ENCODE results near the gene FAM89A. TPM values are rescaled to one million over a fixed set of nuclear protein-coding genes. Genes with fewer than 3 reads are reported as not detected.

Gene FAM89A
- total RNA-seq, 1 experiment from 2014 or later = 0.24 TPM

DNA sequence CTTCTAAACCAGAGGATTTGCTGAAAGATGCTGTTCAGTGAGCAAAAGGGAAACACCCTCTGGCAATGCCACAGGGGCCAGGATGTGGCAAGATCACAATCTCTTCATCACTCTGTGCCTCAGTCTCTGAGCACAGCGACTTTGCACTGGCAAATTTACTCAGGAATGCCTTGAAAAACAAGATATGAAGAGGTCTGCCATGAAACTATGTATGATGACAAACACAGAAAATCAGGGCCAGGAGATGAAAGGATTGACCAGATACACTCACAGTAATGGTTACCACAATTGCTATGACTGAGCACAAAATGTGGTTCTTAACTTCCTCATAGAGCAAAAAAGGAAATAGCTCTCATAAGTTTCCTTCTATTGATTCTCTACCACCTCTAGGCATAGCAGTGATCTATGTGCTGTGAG, 67.2 kb downstream of the FAM89A start:
- POLR2A ChIA-PET (ENCODE audit: unreplicated experiment) = interaction anchor here (0.5 kb wide), 1 partner anchor 104 kb away, joined by 6 read pairs; no protein-coding TSS in a partner anchor
- Histone ChIP-seq H4K20me1 (ENCODE audit: insufficient read depth) (no peaks in the 10 kb centered on the region), H2AFZ (no peak overlapping the region), H3K4me3 (no peak overlapping the region), H3K27me3 (ENCODE audit: insufficient read depth, low read depth) (no peaks in the 10 kb centered on the region), H3K4me1 (replicated peaks; ENCODE audit: insufficient read depth) (peaks cover 12% of the 10 kb centered on the region), H3K4me2 (no peak overlapping the region), H3K9me2 (ENCODE audit: insufficient read depth) (no peaks in the 10 kb centered on the region), H3K36me3 (ENCODE audit: low read depth) (no peaks in the 10 kb centered on the region; the same call in 1 of the 2 replicates), H3K27ac (peak overlapping the region; percentile 30; the same call in 1 of the 2 replicates), H3K9me3 (ENCODE audit: insufficient read depth, low read depth) (no peaks in the 10 kb centered on the region), H3F3A (ENCODE audit: insufficient read depth, low read depth) (peaks cover 6% of the 10 kb centered on the region; the same call in 1 of the 2 replicates), H3K79me2 (ENCODE audit: low read depth) (peaks cover 23% of the 10 kb centered on the region)
- intact Hi-C loops (cut with micrococcal nuclease; ENCODE audit: unreplicated experiment) = no loop called here
- BruUV-seq (replicated peaks) = no TSS peak
- DNase-seq = peak in 1 of 2 experiments; percentile 55
- CTCF ChIA-PET = interaction anchor here (0.6 kb wide), 1 partner anchor 1944 kb away, joined by 3 read pairs; no protein-coding TSS in a partner anchor
- TF ChIP-seq, protein P1, sequence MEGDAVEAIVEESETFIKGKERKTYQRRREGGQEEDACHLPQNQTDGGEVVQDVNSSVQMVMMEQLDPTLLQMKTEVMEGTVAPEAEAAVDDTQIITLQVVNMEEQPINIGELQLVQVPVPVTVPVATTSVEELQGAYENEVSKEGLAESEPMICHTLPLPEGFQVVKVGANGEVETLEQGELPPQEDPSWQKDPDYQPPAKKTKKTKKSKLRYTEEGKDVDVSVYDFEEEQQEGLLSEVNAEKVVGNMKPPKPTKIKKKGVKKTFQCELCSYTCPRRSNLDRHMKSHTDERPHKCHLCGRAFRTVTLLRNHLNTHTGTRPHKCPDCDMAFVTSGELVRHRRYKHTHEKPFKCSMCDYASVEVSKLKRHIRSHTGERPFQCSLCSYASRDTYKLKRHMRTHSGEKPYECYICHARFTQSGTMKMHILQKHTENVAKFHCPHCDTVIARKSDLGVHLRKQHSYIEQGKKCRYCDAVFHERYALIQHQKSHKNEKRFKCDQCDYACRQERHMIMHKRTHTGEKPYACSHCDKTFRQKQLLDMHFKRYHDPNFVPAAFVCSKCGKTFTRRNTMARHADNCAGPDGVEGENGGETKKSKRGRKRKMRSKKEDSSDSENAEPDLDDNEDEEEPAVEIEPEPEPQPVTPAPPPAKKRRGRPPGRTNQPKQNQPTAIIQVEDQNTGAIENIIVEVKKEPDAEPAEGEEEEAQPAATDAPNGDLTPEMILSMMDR (conservative IDR thresholded peaks at IDR 0.05) = no peak
- TF ChIP-seq EZH2 (IDR thresholded peaks at IDR 0.05; ENCODE audit: low read depth) = no peak

GRCh38 chr1:230971771-230972170, 68.3 kb downstream of the FAM89A start:
- Histone ChIP-seq H3K4me3 (no peak overlapping the region), H3K4me1 (replicated peaks; ENCODE audit: insufficient read depth) (peaks cover 1% of the 10 kb centered on the region; the same call in 1 of the 2 replicates), H3K27ac (no peak overlapping the region), H3K27me3 (ENCODE audit: insufficient read depth, low read depth) (no peaks in the 10 kb centered on the region), H2AFZ (no peak overlapping the region), H3K4me2 (no peak overlapping the region), H4K20me1 (ENCODE audit: insufficient read depth) (no peaks in the 10 kb centered on the region), H3K79me2 (ENCODE audit: low read depth) (peaks cover 13% of the 10 kb centered on the region; the same call in 1 of the 2 replicates), H3F3A (ENCODE audit: insufficient read depth, low read depth) (0 out of 2 replicates have a peak, but pooled peaks cover 3% of the 10 kb centered on the region), H3K9me3 (ENCODE audit: insufficient read depth, low read depth) (no peaks in the 10 kb centered on the region), H3K9me2 (ENCODE audit: insufficient read depth) (no peaks in the 10 kb centered on the region), H3K36me3 (ENCODE audit: low read depth) (no peaks in the 10 kb centered on the region; the same call in 1 of the 2 replicates)
- POLR2A ChIA-PET (ENCODE audit: unreplicated experiment) = no interaction called here
- TF ChIP-seq, protein P1 (conservative IDR thresholded peaks at IDR 0.05) = no peak
- TF ChIP-seq EZH2 (IDR thresholded peaks at IDR 0.05; ENCODE audit: low read depth) = no peak
- no peak for DNase-seq
- CTCF ChIA-PET = no interaction called here
- intact Hi-C loops (cut with micrococcal nuclease; ENCODE audit: unreplicated experiment) = no loop called here
- BruUV-seq (replicated peaks) = no TSS peak

GRCh38 chr1:230970432-230970831, 69.6 kb downstream of the FAM89A start:
- H3K27ac ChIP-seq = no peak overlapping the region
- no peak for DNase-seq
- ChIA-PET CTCF (no interaction called here), POLR2A (ENCODE audit: unreplicated experiment) (interaction anchor here (0.7 kb wide), 1 partner anchor 43 kb away, joined by 4 read pairs; no protein-coding TSS in a partner anchor)
- H3K4me3 ChIP-seq = no peak overlapping the region
- intact Hi-C loops (cut with micrococcal nuclease; ENCODE audit: unreplicated experiment) = no loop called here
- H3K79me2 ChIP-seq (ENCODE audit: low read depth) = no peaks in the 10 kb centered on the region
- no peaks in the 10 kb centered on the region for H3K9me2 ChIP-seq (ENCODE audit: insufficient read depth)
- no peaks in the 10 kb centered on the region for H4K20me1 ChIP-seq (ENCODE audit: insufficient read depth)
- no peaks in the 10 kb centered on the region for H3K9me3 ChIP-seq (ENCODE audit: insufficient read depth, low read depth)
- H3K4me1 ChIP-seq (replicated peaks; ENCODE audit: insufficient read depth) = no peaks in the 10 kb centered on the region
- no peaks in the 10 kb centered on the region for H3K27me3 ChIP-seq (ENCODE audit: insufficient read depth, low read depth)
- BruUV-seq (replicated peaks) = no TSS peak
- TF ChIP-seq, protein P1 (conservative IDR thresholded peaks at IDR 0.05) = no peak
- TF ChIP-seq EZH2 (IDR thresholded peaks at IDR 0.05; ENCODE audit: low read depth) = no peak
- no peaks in the 10 kb centered on the region for H3K36me3 ChIP-seq (ENCODE audit: low read depth)
- H2AFZ ChIP-seq = no peak overlapping the region
- H3K4me2 ChIP-seq = no peak overlapping the region
- H3F3A ChIP-seq (ENCODE audit: insufficient read depth, low read depth) = 0 out of 2 replicates have a peak, but pooled peaks cover 3% of the 10 kb centered on the region

Other genes with a start within 250 kb of the FAM89A start
- 20.5 and 24.5 TPM in 2 replicates for gene C1orf198, start 171.7 kb downstream of the FAM89A start, total RNA-seq (2021)
- 7.5 and 10.7 TPM in 2 replicates for gene TTC13, start 61.4 kb downstream of the FAM89A start, total RNA-seq (2021)
- gene ARV1, start 61.2 kb downstream of the FAM89A start, total RNA-seq (2021) = 8.0 and 12.0 TPM in 2 replicates
- not detected in 2 replicates for gene TRIM67, start 121.8 kb upstream of the FAM89A start, total RNA-seq (2021)
- gene GNPAT, start 201.0 kb upstream of the FAM89A start, total RNA-seq (2021) = 21.8 and 22.3 TPM in 2 replicates